HCT116 (cell line): ENCODE results near the gene ADAT3. TPM values are rescaled to one million over a fixed set of nuclear protein-coding genes. Genes with fewer than 3 reads are reported as not detected.
A peak's percentile ranks its signal among the peaks of the same experiment; 100 is the strongest.

Experiments
- ATAC-seq: fragments of 200-7000 bp; cut with Tn5 transposase; 2 replicates; pipeline ENCODE4 v1.9.1; 2020; ENCODE audit warnings: mild to moderate bottlenecking, moderate library complexity
- BruUV-seq: library from RNA; stranded (reverse); fragments of 400-500 nt; replicated peaks from 2 replicates; lab custom pipeline; 2021; lab: Mats Ljungman, UMichigan
- CTCF ChIA-PET: fragments of 300-600 bp; sonication (Branson Sonifier 250); formaldehyde crosslinking; loops from one replicate; lab custom pipeline; 2021; ENCODE audit warnings: antibody characterized with exemption; lab: Charles Lee
- POLR2A ChIA-PET: fragments of 300-600, 350-600 bp; sonication (Branson Sonifier 250); formaldehyde crosslinking; loops from one replicate; lab custom pipeline; 2021; ENCODE audit warnings: antibody characterized with exemption; lab: Charles Lee
- RAD21 ChIA-PET, 2 experiments: fragments of 300-600 bp; sonication (Branson Sonifier 250); formaldehyde crosslinking; loops; one replicate each; lab custom pipeline; 2023; ENCODE audit warnings: low total read pairs in 2 of 2; ENCODE audit not compliant: uncharacterized antibody in 2 of 2, unreplicated experiment in 2 of 2, low non-redundant PET in 1 of 2; lab: Charles Lee
- DNase-seq: peaks from one replicate; pipeline ENCODE4 v3.0.0-alpha.2; 2010; ENCODE audit warnings: low read depth, low spot score
- H2AFZ ChIP-seq: fragments of 200-600 bp; shearing (Covaris generic), sonication (generic); 2 replicates; pipeline ENCODE4 v1.6.1; 2017; ENCODE audit warnings: low read depth, mixed run types, mixed read lengths, antibody characterized with exemption, low read length; ENCODE audit not compliant: poor library complexity, severe bottlenecking
- H3K27ac ChIP-seq: 2 replicates; pipeline ENCODE4 v1.5.1; 2012; ENCODE audit warnings: low read depth, low read length
- H3K27me3 ChIP-seq: fragments of 200-600 bp; sonication (generic); 2 replicates; pipeline ENCODE4 v1.6.1; 2016; ENCODE audit warnings: mixed run types, low read length, mixed read lengths; ENCODE audit not compliant: insufficient read depth
- H3K36me3 ChIP-seq, 2 experiments: fragments of 200-500 bp in 1 of 2; fragments of 200-600 bp in 1 of 2; sonication (Bioruptor generic) in 1 of 2; sonication (generic) in 1 of 2; 2 replicates each; pipeline versions ENCODE4 v1.5.1 to v1.6.1; 2014 to 2016; ENCODE audit warnings: low read length in 2 of 2, inconsistent platforms in 1 of 2, mixed read lengths in 1 of 2, mixed run types in 1 of 2; ENCODE audit not compliant: insufficient read depth in 2 of 2, control insufficient read depth in 1 of 2
- H3K4me1 ChIP-seq, 2 experiments: fragments of 200-600 bp in 1 of 2; sonication (generic) in 1 of 2; 2 replicates each; pipeline versions ENCODE4 v1.5.1 to v1.6.1; 2012 to 2017; ENCODE audit warnings: low read length in 2 of 2, inconsistent platforms in 1 of 2, mild to moderate bottlenecking in 1 of 2, mixed read lengths in 1 of 2, mixed run types in 1 of 2, moderate library complexity in 1 of 2; ENCODE audit not compliant: insufficient read depth in 2 of 2, control insufficient read depth in 1 of 2
- H3K4me2 ChIP-seq: fragments of 200-600 bp; sonication (generic); 2 replicates; pipeline ENCODE4 v1.6.1; 2017; ENCODE audit warnings: mixed run types, low read length, mixed read lengths
- H3K4me3 ChIP-seq, 2 experiments: fragments of 200-600 bp in 1 of 2; sonication (generic) in 1 of 2; replicated peaks in 1 of 2; 2 replicates each; pipeline ENCODE4 v1.5.1; 2011 to 2016; ENCODE audit warnings: low read length in 2 of 2, control low read depth in 1 of 2, low read depth in 1 of 2, mild to moderate bottlenecking in 1 of 2, mixed read lengths in 1 of 2, mixed run types in 1 of 2
- H3K79me2 ChIP-seq: fragments of 200-600 bp; sonication (generic); 2 replicates; pipeline ENCODE4 v1.6.1; 2017; ENCODE audit warnings: mild to moderate bottlenecking, mixed run types, low read length, moderate library complexity, mixed read lengths; ENCODE audit not compliant: insufficient read depth
- H3K9ac ChIP-seq: fragments of 200-600 bp; sonication (generic); 2 replicates; pipeline ENCODE4 v1.6.1; 2016; ENCODE audit warnings: low read length, mixed read lengths
- H3K9me2 ChIP-seq: fragments of 200-600 bp; sonication (generic), shearing (Covaris generic); 2 replicates; pipeline ENCODE4 v1.6.1; 2017; ENCODE audit warnings: mixed run types, mild to moderate bottlenecking, moderate library complexity; ENCODE audit not compliant: insufficient read depth
- H3K9me3 ChIP-seq, 2 experiments: fragments of 200-500 bp in 1 of 2; fragments of 200-600 bp in 1 of 2; sonication (Bioruptor generic) in 1 of 2; sonication (generic) in 1 of 2; 2 replicates each; pipeline ENCODE4 v1.6.1; 2014 to 2017; ENCODE audit warnings: low read length in 2 of 2, mixed read lengths in 2 of 2, inconsistent platforms in 1 of 2, low read depth in 1 of 2, mild to moderate bottlenecking in 1 of 2, mixed run types in 1 of 2, moderate library complexity in 1 of 2; ENCODE audit not compliant: control insufficient read depth in 1 of 2, insufficient read depth in 1 of 2
- H4K20me1 ChIP-seq: fragments of 200-600 bp; sonication (generic), shearing (Covaris generic); 2 replicates; pipeline ENCODE4 v1.6.1; 2017; ENCODE audit warnings: mixed run types, mild to moderate bottlenecking, moderate library complexity; ENCODE audit not compliant: insufficient read depth
- CEBPB ChIP-seq: IDR thresholded peaks from 2 replicates; pipeline ENCODE4 v1.6.1; 2012; ENCODE audit warnings: low read depth
- ELF1 ChIP-seq: IDR thresholded peaks from 2 replicates; pipeline ENCODE4 v1.6.1; 2012; ENCODE audit warnings: low read depth, borderline replicate concordance
- EZH2 ChIP-seq: fragments of 200-600 bp; sonication (generic); IDR thresholded peaks from 2 replicates; pipeline ENCODE4 v1.6.1; 2017; ENCODE audit warnings: antibody characterized with exemption, mixed run types
- EZH2phosphoT487 ChIP-seq: fragments of 200-600 bp; IDR thresholded peaks from 2 replicates; pipeline ENCODE4 v1.6.1; 2018; ENCODE audit warnings: antibody characterized with exemption, borderline replicate concordance
- FOSL1 ChIP-seq: IDR thresholded peaks from 2 replicates; pipeline ENCODE4 v1.6.1; 2012; ENCODE audit warnings: low read depth
- POLR2A ChIP-seq: IDR thresholded peaks from 2 replicates; pipeline ENCODE4 v1.7.0; 2011; ENCODE audit warnings: borderline replicate concordance; ENCODE audit not compliant: insufficient read depth, insufficient read length; ENCODE audit errors: extremely low read depth
- POLR2AphosphoS5 ChIP-seq: IDR thresholded peaks from 2 replicates; pipeline ENCODE4 v1.6.1; 2011; ENCODE audit warnings: mild to moderate bottlenecking, low read depth, low read length, moderate library complexity
- SRF ChIP-seq: IDR thresholded peaks from 2 replicates; pipeline ENCODE4 v1.6.1; 2012; ENCODE audit warnings: low read depth
- YY1 ChIP-seq: IDR thresholded peaks from 2 replicates; pipeline ENCODE4 v1.6.1; 2011; ENCODE audit warnings: low read length, low read depth, moderate library complexity, mild to moderate bottlenecking; ENCODE audit not compliant: insufficient replicate concordance; ENCODE audit errors: extremely low read depth
- ZFX ChIP-seq: fragments of 450-650 bp; IDR thresholded peaks from 2 replicates; pipeline ENCODE4 v1.6.1; 2017
- intact Hi-C: fragments of 100-400 bp; cut with micrococcal nuclease; formaldehyde crosslinking; loops from 2 replicates; pipeline ENCODE4 v1.10.0; 2022
- total RNA-seq: library from RNA; stranded (reverse); gene quantifications from one replicate; pipeline ENCODE4 v1.2.1, GENCODE V29; 2021; ENCODE audit not compliant: unreplicated experiment
- TF ChIP-seq, protein P1 (sequence below), 3 experiments: fragments of 200-600 bp in 1 of 3; sonication (generic) in 1 of 3; IDR thresholded peaks in 2 of 3; conservative IDR thresholded peaks in 1 of 3; 2 replicates each; pipeline ENCODE4 v1.5.1; 2012 to 2017; ENCODE audit warnings: low read depth in 2 of 3, low read length in 2 of 3, antibody characterized with exemption in 1 of 3, borderline replicate concordance in 1 of 3, control low read depth in 1 of 3, mild to moderate bottlenecking in 1 of 3, mixed read lengths in 1 of 3, mixed run types in 1 of 3, moderate library complexity in 1 of 3; ENCODE audit not compliant: insufficient read depth in 1 of 3

ADAT3 gene
- total RNA-seq, 1 experiment from 2014 or later: 15.9 TPM

- peak overlapping the region; percentile 29; the same call in 1 of the 2 replicates for H3K27ac ChIP-seq
- H3K36me3 ChIP-seq: 0 out of 4 replicates have a peak, but pooled peaks cover 0 to 6% of the 10 kb centered on the region in 2 experiments
- H2AFZ ChIP-seq: no peak overlapping the region
- no peaks in the 10 kb centered on the region for H3K9me2 ChIP-seq
- ATAC-seq (peak; percentile 69), DNase-seq (no peak)
- intact Hi-C loops: no loop called here
- H3K79me2 ChIP-seq: peaks cover 92% of the 10 kb centered on the region
- RAD21 ChIA-PET: no interaction called here
- no peak overlapping the region for H3K4me3 ChIP-seq
- no peaks in the 10 kb centered on the region for H3K27me3 ChIP-seq
- TF ChIP-seq ZFX: no peak
- TF ChIP-seq, protein P1, sequence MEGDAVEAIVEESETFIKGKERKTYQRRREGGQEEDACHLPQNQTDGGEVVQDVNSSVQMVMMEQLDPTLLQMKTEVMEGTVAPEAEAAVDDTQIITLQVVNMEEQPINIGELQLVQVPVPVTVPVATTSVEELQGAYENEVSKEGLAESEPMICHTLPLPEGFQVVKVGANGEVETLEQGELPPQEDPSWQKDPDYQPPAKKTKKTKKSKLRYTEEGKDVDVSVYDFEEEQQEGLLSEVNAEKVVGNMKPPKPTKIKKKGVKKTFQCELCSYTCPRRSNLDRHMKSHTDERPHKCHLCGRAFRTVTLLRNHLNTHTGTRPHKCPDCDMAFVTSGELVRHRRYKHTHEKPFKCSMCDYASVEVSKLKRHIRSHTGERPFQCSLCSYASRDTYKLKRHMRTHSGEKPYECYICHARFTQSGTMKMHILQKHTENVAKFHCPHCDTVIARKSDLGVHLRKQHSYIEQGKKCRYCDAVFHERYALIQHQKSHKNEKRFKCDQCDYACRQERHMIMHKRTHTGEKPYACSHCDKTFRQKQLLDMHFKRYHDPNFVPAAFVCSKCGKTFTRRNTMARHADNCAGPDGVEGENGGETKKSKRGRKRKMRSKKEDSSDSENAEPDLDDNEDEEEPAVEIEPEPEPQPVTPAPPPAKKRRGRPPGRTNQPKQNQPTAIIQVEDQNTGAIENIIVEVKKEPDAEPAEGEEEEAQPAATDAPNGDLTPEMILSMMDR (IDR thresholded peaks at IDR 0.05 in 2 of 3, conservative IDR thresholded peaks at IDR 0.05 in 1 of 3; ENCODE audit: borderline replicate concordance in 1 of 3, insufficient read depth in 1 of 3, low read depth in 2 of 3, low read length in 2 of 3): peak in 2 of 3 experiments; percentile 70 to 87; a peak in 5 of 6 replicates
- H3K9ac ChIP-seq: peak overlapping the region; percentile 17; the same call in 1 of the 2 replicates
- CTCF ChIA-PET: interaction anchor here (0.7 kb wide), 1 partner anchor 9 kb away, joined by 3 read pairs; no protein-coding TSS in a partner anchor
- no peaks in the 10 kb centered on the region for H4K20me1 ChIP-seq
- no peaks in the 10 kb centered on the region for H3K9me3 ChIP-seq
- POLR2A ChIA-PET: no interaction called here
- peak overlapping the region; percentile 41; the same call in 1 of the 2 replicates for H3K4me2 ChIP-seq
- BruUV-seq: no TSS peak
- H3K4me1 ChIP-seq: peaks cover 12 to 51% of the 10 kb centered on the region in 2 experiments; a peak in 3 of 4 replicates
Measured at GRCh38 chr19:1945899-1946298, 40.7 kb downstream of the ADAT3 start.

DNA sequence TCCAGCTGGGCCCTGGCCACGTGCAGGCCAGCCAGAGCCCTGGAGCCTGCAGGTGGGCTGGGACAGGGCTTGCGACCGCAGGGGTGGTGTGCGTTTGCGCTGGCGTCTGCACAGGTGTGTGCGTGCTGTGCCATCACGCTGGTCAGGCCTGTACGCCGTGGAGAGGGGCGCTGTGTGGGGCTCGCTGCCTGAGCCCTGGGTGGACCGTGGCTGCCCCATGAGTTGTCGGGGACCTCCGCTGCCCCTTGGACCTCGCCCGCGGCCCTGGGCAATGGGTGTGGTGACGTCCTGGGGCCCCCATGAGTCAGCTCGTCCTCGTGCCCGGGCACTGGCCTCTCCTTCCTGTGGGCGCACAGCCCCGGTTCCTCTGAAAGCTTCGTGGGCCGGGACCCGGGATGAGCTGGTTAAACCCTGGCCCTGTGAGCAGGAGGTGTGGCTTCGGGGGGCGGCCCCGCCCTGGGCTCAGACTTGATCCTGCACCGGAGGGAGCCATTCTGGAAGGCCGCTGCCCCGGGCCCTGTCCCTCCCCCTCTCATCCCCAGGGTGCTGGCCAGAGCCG, 42.5 kb downstream of the ADAT3 start:
- H3K9me2 ChIP-seq: no peaks in the 10 kb centered on the region
- no peak overlapping the region for H2AFZ ChIP-seq
- CTCF ChIA-PET: no interaction called here
- intact Hi-C loops: no loop called here
- H3K79me2 ChIP-seq: peaks cover 92% of the 10 kb centered on the region
- RAD21 ChIA-PET: no interaction called here
- DNase-seq (no peak), ATAC-seq (no peak)
- H3K4me3 ChIP-seq: no peak overlapping the region
- POLR2A ChIA-PET: no interaction called here
- BruUV-seq: no TSS peak
- peaks cover 0 to 6% of the 10 kb centered on the region in 2 experiments; a peak in 1 of 4 replicates for H3K36me3 ChIP-seq
- peak overlapping the region; percentile 25; the same call in 1 of the 2 replicates for H3K4me2 ChIP-seq
- H3K9me3 ChIP-seq: no peaks in the 10 kb centered on the region
- no peaks in the 10 kb centered on the region for H3K27me3 ChIP-seq
- peaks cover 11 to 44% of the 10 kb centered on the region in 2 experiments; a peak in 3 of 4 replicates for H3K4me1 ChIP-seq
- no peak overlapping the region for H3K9ac ChIP-seq
- peak overlapping the region; percentile 39; the same call in 1 of the 2 replicates for H3K27ac ChIP-seq
- H4K20me1 ChIP-seq: no peaks in the 10 kb centered on the region
- no peak for TF ChIP-seq YY1
- TF ChIP-seq POLR2A: no peak
- TF ChIP-seq FOSL1: no peak
- TF ChIP-seq EZH2: no peak
- TF ChIP-seq, protein P1 (IDR thresholded peaks at IDR 0.05 in 2 of 3, conservative IDR thresholded peaks at IDR 0.05 in 1 of 3; ENCODE audit: borderline replicate concordance in 1 of 3, insufficient read depth in 1 of 3, low read depth in 2 of 3, low read length in 2 of 3): no peak
- no peak for TF ChIP-seq ELF1
- TF ChIP-seq CEBPB: no peak
- no peak for TF ChIP-seq SRF
- no peak for TF ChIP-seq POLR2AphosphoS5
- TF ChIP-seq EZH2phosphoT487: no peak
